NCI-H82 treated with DMSO at 0.1 percent for 48 hours (cell line): ENCODE measurements around the gene PPP1R3G.
"Not testable (repeated sequence)": the region's sequence is repeated elsewhere in the genome, so short reads cannot be mapped to it uniquely, and the experiment has no call there.

Source experiments
- DNase-seq: peaks from one replicate; lab custom pipeline; 2025; ENCODE audit not compliant: unreplicated experiment; lab: John Stamatoyannopoulos, UW

Gene PPP1R3G

DNA sequence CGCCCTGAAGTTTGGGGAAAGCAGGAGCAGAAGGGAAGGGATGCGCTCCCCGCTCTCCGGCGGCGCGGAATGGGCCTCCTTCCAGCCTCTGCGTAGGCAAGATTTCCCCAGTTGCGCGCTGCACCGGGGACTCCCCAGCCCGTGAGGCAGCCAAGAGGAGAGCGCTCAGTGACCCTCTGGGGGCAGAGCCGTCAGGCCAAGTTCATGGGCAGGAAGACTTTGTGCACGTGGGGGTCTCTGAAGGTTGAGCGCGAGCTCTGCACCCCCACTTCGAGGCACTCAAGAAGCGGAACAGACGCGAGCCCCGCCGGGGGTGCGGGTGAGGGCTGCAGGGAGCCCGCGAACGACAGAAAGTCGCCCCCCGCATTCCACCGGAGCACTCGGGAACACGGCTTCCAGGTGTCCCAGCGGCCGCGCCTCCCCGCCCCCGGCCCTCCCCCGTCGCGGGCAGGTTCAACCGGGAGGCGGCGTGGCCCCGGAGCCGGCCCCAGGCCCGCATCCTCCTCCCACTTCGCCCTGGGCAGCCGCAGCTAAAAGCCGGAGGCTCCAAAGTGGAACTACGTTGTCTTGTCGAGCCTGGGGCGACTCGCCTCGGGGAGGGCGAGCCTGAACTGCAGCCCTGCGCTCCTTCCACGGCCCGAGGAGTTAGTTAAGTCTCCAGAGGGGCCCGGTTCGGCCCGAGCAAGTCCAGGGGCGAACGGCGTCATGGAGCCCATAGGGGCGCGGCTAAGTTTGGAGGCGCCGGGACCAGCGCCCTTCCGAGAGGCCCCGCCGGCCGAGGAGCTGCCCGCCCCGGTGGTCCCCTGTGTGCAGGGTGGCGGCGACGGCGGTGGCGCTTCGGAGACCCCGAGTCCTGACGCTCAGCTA is at the start of gene PPP1R3G:
PPP1R3G (plus strand) TSS at position 561 of the 867 bp plus-strand sequence; CDS start at position 706, 145 bp downstream.
- DNase-seq = no peak

DNA sequence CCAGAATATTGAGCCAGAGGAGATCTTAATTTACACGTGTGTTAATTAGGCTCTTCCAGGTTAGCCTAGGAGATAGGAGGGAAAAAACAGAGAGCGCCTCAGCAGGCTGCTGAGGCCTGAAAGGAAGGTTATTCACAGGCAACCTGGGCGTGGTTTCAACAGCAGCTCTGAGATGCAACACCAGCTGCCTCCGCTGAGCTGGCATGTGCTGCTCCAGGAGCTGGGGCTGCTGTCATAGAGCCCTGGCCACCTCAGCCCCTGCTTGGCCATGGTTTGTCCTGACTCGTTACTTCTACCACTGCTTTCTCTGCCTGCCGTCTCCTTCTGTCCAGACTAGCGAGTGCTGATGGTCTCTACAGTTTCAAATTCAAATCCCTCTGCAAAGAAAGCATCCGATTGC is 48.9 kb upstream of the PPP1R3G start:
- DNase-seq = no peak

DNA sequence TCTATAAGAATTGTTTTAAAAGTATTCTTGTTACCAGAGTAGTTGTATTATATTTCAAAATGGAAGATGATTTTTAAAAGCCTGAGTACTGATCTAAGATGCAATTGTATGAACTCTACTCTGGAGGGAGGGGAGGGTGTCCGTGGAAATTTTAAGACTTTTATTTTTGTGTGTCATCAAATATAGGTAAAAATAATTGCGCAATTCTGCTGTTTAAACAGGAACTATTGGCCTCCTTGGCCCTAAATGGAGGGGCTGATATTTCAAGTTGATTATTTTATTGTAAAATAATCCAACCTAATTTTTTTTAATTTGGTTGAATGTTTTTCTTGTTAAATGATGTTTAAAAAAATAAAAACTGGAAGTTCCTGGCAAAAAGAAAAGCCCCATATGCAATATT is 43.2 kb upstream of the PPP1R3G start:
- DNase-seq = no peak

DNA sequence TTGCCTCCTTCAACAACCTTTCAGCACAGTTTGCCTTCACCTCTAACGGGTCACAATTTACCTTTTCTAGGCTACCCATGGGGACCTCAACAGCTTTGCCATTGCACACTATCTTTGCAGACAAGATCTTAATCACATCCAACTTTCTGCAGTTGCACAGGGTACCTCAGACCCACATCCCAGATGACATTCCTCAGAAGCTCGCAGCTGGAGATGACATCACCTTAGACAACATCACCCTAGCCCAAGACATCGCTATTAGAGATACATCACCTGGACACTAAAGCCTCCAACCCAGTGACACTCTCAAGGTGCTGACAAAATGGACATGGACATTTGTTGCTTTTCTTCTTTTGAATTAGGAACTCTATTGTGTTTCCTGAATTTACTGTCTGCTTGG is 42.7 kb upstream of the PPP1R3G start:
- no peak for DNase-seq

DNA sequence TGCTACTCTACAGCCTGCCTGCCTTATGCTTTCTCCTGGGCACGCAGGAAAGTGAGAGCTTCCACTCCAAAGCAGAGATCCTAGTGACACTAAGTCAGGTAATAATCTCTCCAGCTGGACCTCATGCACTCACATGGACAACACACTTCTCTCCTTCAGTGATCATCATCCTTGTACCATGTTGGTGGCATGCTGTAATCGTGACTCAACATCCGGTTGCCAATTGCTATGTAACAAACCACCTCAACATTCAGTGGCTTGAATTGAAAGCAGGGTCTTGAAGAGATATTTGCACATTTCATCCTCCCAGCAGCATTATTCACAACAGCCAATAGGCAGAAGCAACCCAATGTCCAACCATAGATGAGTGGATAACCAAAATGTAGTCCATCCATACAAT is 40.3 kb upstream of the PPP1R3G start:
- DNase-seq = no peak

DNA sequence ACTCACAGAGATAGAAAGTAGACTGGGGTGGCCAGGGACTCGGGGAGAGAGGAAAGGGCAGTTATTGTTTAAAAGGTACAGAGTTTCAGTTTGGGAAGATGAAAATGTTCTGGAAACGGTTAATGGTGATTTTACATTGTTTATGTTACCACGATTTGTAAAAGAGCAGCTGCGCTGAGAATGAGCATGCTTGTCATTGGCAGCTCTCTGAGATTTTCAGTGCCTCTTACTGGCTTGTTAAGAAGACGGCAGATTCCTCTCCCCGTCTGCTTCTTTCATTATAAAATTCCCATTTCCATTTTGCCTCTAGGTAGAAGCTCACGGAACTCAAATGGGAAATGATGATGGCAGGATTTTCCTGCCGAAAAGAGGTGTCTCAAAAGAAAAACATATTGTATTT is 39.7 kb upstream of the PPP1R3G start:
- no peak for DNase-seq

DNA sequence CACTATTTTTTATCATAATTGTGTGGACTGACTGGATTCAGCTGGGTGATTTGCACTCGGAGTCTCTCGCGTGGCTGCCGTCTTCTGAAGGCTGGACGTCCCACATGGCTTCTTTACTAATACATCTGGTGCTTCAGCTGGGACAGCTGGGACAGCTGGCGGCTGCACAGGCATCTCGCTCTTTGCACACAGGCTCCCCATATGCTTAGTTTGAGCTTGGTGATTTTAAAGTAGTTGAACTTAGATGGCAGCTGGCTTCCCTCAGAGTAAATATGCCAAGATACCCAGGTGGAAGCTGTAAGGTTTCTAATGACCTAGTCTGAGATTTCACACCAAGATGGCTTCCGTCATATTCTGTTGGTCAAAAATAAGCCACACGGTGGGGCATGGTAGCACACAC is 38.7 kb upstream of the PPP1R3G start:
- DNase-seq = no peak

DNA sequence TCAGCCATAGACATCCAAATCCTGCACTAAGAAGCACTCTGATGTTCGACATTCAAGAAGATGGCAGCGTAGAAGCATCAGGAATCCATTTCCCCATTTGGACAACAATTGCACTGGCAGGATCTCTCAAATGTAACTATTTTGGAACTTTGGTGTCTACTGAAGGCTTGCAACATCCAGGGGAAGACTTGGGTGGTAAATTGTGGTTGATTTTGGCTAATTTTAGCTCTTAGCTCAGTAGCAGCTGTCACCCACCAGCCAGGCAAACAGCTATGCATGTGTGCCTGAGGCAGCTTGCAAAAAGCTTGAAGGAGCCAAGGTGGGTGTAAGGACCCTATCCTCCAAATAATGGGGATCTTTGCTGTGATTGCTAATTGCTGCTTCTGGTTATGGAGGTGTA is 35.1 kb upstream of the PPP1R3G start:
- DNase-seq = no peak

DNA sequence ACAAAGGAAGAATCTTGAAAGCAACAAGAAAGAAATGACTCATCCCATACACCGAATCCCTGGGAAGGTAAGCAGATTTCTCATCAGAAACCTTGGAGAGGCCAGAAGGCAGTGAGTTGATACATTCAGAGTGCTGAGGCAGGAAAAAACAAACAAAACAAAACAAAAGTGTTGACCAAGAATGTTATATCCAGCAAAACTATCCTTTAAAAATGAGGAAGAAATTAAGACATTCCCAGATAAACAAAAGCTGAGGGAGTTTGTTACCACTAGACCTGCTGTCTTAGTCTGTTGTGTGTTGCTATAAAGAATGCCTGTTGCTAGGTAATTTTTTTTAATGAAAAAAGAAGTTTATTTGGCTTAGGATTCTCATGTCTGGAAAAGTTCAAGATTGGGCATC is 33.7 kb upstream of the PPP1R3G start:
- DNase-seq = no peak

DNA sequence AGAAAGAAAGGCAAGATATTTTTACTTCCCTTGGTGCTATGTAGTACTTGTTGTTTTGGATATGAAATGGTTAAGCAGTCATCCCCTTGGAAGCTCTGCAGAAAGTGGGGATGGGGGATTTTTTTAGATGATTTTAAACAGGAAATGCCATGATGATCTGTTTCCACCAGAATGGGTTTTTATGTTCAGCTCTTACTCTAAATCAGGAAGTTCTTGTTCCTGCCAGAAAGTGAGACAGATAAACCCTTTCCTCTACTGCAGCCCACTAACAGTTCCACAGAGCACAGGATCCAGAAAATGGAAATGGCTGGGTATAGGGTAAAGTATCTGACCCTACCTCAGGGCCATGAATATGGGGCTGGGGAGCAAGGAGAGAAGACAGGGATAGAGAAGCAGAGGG is 32.1 kb upstream of the PPP1R3G start:
- no peak for DNase-seq

DNA sequence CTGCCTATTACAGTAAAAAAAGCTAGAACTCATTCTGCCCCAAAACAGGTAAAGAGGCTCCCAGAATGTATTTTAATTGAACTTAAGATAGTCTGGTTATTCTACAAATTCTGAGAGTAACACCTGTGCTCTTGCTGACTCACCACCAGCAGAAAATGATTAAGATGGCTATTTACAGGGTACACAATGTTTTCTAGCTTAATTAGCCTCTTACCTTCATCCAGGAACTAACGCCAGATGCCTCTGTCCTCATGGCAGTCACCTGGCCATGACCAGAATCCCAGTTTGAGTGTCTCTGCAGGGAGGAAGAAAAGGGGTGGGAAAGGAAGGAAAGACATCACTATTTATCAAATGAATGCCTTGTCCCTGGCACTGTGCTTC is 31.3 kb upstream of the PPP1R3G start:
- no peak for DNase-seq

DNA sequence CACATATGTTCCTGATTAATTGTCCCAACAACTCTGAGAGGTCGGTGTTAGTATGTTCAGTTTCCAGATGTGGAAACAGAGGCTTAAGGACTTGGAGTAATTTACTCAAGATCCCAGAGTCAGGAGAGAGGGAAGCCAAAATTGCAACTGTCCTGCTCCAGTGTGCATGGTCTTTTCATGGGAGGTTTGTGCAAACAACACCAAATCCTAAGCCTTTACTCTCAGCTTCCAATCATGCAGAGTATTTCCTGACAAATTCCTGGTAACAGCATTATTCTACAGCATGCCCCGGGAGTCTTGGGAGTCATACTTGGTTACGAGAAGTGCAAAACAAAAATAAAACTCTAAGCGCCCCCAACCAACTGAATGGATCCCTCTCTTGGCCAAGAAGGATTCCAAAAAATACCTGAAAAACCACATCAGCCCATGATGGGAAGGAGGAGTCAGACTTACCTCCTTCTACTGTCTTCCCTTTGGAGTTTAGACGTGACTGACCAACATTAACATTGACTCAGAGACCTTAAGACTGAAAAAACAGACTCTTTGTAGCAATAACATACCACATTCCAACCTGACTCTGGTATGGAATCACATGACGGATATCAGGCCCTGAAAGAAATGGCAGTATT is 30.8 kb upstream of the PPP1R3G start:
- DNase-seq = no peak

DNA sequence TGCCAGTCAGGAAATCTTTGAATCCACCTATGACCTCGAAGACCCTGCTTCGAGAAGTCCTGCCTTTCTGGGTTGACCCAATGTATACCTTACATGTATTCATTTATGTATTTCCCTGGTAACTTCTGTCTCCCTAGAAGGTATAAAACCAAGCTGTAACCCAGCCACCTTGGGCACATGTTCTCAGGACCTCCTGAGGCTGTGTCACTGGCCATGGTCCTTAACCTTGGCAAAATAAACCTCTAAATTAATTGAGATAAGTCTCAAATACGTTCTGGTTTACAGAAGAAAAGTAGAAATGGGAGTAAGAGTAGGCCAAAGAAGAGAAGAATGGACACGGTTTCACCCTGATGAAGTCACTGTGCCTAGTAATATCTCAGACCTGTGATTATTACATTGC is 30.0 kb upstream of the PPP1R3G start:
- no peak for DNase-seq

DNA sequence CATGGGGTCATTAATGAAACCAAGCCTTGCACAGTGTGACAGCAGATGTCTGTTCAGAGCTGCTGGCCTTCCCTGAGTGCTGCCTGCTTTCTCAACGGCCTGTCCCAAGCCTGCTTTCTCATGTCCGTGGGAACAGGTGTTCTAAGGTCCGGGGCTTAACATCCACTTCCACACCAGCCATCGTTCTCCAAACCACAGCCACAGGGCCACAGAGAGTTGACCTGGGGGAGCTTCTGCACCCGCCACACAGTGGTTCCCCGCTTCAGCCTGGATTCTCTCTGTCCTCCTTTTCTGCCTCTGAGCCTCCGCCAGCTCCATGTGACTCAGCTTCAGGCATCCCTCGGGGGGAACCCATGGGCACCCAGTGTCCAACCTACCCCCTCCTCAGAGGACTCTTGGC is 26.9 kb upstream of the PPP1R3G start:
- no peak for DNase-seq

DNA sequence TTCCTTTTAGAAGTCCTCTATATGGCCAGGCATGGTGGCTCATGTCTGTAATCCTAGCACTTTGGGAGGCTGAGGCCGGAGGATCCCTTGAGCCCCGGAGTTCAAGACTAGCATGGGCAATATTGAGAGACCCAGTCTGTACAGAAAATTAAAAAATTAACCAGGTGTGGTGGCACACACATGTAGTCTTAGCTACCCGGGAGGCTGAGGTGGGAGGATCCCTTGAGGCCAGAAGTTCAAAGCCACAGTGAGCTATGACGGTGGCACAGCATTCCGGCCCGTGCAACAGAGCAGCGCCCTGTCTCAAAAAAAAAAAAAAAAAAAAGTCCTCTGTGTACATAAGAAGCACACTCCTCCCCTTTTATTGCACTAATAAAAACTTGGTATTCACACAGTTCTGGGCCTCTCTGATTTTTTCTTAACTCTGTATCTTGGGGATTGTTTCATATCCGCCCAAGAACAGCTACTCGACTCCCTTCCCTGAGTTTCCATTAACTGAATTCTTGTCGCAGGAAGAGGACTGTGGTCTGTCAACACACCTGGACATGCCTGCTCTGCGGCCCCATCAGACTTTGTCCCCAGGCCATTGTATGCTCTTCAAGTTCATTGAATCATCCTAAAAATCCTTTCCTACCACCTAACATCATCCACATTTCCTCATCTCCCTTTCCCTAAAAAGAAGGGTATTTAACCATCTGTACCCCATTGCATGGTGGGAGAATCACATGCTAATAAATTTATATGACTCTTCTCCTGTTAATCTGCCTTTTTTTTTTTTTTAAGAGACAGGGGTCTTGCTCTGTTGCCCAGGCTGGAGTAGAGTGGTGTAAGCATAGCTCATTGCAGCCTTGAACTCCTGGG is 25.9 kb upstream of the PPP1R3G start:
- no peak for DNase-seq

DNA sequence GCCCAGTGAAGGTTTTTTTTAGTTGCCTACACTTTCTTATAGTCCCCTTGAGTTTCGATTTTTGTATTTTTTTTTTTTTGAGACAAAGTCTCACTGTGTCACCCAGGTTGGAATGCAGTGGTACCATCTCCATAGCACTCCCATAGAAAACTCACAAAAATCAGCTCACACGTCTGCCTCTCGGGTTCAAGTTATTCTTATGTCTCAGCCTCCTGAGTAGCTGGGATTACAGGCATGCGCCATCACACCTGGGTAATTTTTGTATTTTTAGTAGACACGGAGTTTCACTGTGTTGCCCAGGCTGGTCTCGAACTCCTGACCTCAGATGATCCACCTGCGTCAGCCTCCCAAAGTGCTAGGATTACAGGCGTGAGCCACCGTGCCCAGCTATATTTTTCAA is 24.7 kb upstream of the PPP1R3G start:
- not testable (repeated sequence) for DNase-seq

DNA sequence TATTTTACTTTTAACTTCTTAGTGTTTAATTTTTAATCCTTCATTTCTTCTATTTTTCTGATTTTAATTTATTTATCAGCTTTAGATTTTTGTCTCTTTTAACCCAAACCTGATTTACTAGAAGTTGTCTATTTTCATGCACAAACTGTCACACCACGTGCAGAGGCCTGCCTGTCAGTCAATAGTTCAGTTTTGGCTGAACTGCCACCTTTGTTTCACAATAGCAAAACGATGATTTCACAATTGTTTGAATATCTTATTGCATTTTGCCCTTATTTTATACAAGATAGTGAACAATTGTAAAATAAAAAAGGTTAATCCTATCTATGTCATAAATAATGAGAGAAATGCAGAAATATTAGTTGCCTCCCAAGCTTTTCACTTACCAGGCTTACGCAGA is 24.0 kb upstream of the PPP1R3G start:
- no peak for DNase-seq

DNA sequence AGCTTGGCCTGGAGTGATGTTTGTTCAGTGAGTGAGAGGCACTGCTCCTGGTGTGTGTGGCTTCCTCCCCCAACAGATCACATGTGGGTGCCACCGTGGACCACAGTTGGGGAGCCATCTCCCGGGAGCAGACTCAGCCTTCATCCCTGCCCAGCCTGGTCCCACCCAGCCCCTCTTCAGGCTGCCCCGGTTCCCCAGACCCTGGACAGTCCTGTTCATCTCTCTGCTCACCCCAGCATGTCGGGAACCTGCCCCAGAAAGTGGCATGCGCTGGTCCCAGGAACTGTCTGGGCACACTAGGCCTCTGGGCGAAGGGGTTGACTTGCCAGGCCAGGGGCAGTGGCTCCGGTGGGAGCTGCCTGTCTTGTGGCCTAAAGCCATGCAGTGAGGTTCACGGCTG is 21.5 kb upstream of the PPP1R3G start:
- no peak for DNase-seq

DNA sequence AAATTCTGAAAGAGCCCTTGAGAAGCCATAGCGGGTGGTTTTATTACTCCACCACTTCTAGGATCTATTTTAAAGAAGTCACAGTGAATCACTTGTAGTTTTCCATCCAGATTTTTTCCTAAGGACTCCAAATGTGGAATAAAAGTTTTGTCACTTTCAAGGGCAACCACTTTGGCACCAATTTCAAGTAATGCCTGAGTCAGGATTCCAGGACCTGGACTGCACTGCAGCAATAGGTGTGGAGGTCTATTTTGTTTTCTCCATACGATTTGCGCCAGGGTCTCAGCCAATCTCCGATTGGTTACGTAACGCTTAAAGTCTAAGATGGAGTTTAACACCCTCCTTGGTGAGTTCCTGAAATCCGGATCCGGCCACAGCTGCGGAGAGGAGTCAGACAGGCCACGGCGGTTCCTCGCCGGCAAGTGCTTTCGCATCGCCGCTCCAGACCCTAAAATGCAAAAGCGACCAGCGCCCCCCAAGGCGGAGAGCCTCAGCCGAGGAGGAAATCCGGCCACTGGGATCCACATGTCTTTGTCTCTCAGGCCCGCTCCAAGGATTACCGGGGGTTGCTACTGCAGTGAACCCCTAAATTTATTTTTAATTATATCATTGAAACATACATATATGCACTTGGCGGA is 18.6 kb upstream of the PPP1R3G start:
- no peak for DNase-seq

DNA sequence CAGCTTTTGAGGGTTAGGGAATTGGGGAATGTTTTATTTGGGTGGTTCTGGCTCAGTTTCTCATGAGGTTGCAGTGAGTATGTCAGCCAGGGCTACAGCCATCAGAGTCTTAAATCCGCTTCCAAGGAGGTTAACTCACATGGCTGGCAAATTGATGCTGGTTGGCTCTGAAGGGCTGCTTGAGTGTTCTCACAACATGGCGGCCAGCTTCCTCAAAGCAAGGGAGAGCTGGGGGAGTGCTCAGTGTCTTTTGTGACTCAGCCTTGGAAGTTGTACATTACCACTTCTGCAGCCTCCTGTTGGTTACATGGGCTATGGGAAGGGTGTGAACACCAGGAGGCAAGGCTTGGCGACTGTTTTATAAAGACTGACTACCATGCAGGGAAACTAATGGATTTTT is 17.8 kb upstream of the PPP1R3G start:
- no peak for DNase-seq

DNA sequence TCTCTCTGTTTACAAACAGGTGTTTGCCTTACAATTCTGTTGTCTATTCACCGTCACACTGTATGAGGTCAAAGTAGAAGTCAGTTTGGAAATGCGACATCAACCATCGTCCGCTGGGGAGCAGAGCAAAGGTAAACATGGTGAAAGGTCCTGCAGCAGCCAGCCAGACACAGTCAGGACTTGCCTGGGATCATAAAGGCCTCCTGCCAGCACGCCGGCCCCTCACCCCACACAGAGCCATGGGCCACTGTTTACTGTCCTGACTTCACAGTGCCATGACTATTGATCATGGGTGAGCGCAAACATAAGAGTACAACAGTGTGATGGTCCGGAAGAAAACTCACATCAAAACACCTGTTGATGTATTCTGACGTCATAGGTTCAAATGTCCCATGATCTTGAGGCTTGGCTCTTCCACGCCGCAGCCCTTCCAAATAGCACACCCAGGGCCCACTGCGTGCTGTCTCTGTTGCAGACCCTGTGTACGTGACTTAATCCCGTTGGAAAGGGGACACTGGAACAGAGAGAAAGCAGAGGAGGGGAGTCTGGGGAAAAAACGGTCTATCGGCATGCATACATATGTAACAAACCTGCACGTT is 16.9 kb upstream of the PPP1R3G start:
- DNase-seq = no peak
